Adrenal gland (tissue), 12 donors: ENCODE results near the gene MKKS. TPM values are rescaled to one million over a fixed set of nuclear protein-coding genes. Genes with fewer than 3 reads are reported as not detected.

Experiments
- DNase-seq, 7 donors: peaks; one replicate each; pipeline ENCODE4 v3.0.0-alpha.2; 2019 to 2020
- H3K27ac ChIP-seq, 5 donors: fragments of 200-600 bp; sonication (generic) in 4 of 5; 1 replicate in 3 of 5; 2 replicates in 2 of 5; pipeline versions ENCODE4 v1.5.1 to v1.8.0; 2016 to 2020; ENCODE audit warnings: mild to moderate bottlenecking in 1 of 5
- H3K27me3 ChIP-seq: fragments of 200-600 bp; 2 replicates; pipeline ENCODE4 v1.8.0; 2021
- H3K36me3 ChIP-seq, 2 donors: fragments of 200-600 bp; replicated peaks in 1 of 2; 1 replicate in 1 of 2; 2 replicates in 1 of 2; pipeline versions ENCODE4 v1.5.1 to v1.8.0; 2018 to 2022
- H3K4me1 ChIP-seq, 2 donors: fragments of 200-600 bp; replicated peaks in 1 of 2; 1 replicate in 1 of 2; 2 replicates in 1 of 2; pipeline versions ENCODE4 v1.5.1 to v1.8.0; 2018 to 2021
- H3K4me3 ChIP-seq, 4 donors: fragments of 200-600 bp; sonication (generic) in 3 of 4; one replicate each; pipeline ENCODE4 v1.5.1; 2016 to 2018
- H3K9me3 ChIP-seq, 3 donors: fragments of 200-600 bp; sonication (generic) in 1 of 3; replicated peaks in 1 of 3; 1 replicate in 2 of 3; 2 replicates in 1 of 3; pipeline versions ENCODE4 v1.5.1 to v1.8.0; 2016 to 2021
- POLR2A ChIP-seq, 2 donors: fragments of 450-650 bp; IDR thresholded peaks; one replicate each; pipeline ENCODE4 v1.6.1; 2017; ENCODE audit warnings: antibody characterized with exemption in 2 of 2, mild to moderate bottlenecking in 2 of 2, moderate library complexity in 1 of 2
- WGBS, 4 donors: extraction: QIAGEN DNeasy Blood & Tissue Kit in 2 of 4; methylation state at CpG; one replicate each; pipeline versions ENCODE4 v1.1.5 to v1.1.7; 2013 to 2017; 5-methylcytosine and 5-hydroxymethylcytosine counted together
- intact Hi-C, 2 donors: fragments of 100-400 bp; cut with DNase I; formaldehyde crosslinking; loops; one replicate each; pipeline versions ENCODE4 v1.14.1 to v1.15.0; 2022 to 2023
- polyA plus RNA-seq, 3 donors: library from polyadenylated mRNA; stranded (reverse); fragments of 200-250 nt in 2 of 3; fragments of 350-450 nt in 1 of 3; fragmentation: Illumina TruSeq in 1 of 3; extraction: RNeasy Lipid Tissue Mini Kit (QIAGEN cat#74804) in 1 of 3; gene quantifications; one replicate each; pipeline ENCODE4 v1.2.3, GENCODE V29; 2013 to 2014
- total RNA-seq, 9 donors: library from RNA; depleted of rRNA in 4 of 9; stranded (reverse); fragments of >200 nt in 4 of 9; fragments of 120-200 nt in 1 of 9; fragmentation: NEBNext Ultra II Directional in 1 of 9; extraction: Animal tissue kit (Norgen Biotek cat#: 25700) in 1 of 9; gene quantifications; one replicate each; pipeline versions ENCODE4 v1.1.0 to v1.2.4, GENCODE V29; 2013 to 2023
- TF ChIP-seq, protein P1 (sequence below), 6 experiments: fragments of 450-650 bp in 4 of 6; fragments of 200-600 bp in 2 of 6; sonication (generic) in 1 of 6; IDR thresholded peaks; 1 replicate in 5 of 6; 2 replicates in 1 of 6; pipeline versions ENCODE4 v1.5.1 to v1.8.0; 2016 to 2021; ENCODE audit warnings: antibody characterized with exemption in 6 of 6, mild to moderate bottlenecking in 2 of 6, moderate library complexity in 1 of 6
- donor health status: healthy with polysubstance abuse.
- donor health status: Bipolar disorder and iron deficiency.
- donor health status: DM: yes; HTN: yes; CAD: no.
- donor health status: DM: no; HTN: no; CAD: no.
- donor health status: DM: no; HTN: no; CAD: no.
- donor health status: DM: yes; HTN: yes; CAD: no.

MKKS gene
- total and polyA plus RNA-seq, 12 donors, result 6.1 to 29.1 (median 15.6) TPM

DNA sequence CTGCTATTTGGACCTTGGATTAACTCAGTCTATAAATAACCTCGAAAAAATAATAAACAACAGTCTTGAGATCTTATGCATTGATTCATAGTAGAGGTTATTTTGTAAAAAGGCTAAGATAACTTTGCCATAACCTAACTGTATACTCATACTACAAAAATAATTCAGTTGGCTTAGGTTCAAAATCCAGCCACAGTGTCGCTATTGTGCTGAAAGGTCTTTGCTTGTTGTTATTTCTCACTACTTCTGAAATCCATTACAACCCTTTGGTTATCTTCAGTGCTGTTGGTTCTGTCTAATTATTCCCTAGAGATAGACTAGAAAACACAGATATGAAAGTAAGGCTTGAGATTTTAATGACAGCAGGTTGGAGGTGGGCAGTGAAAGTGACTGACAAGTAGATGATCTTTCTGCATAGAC is 74.4 kb downstream of the MKKS start:
- TF ChIP-seq, protein P1, sequence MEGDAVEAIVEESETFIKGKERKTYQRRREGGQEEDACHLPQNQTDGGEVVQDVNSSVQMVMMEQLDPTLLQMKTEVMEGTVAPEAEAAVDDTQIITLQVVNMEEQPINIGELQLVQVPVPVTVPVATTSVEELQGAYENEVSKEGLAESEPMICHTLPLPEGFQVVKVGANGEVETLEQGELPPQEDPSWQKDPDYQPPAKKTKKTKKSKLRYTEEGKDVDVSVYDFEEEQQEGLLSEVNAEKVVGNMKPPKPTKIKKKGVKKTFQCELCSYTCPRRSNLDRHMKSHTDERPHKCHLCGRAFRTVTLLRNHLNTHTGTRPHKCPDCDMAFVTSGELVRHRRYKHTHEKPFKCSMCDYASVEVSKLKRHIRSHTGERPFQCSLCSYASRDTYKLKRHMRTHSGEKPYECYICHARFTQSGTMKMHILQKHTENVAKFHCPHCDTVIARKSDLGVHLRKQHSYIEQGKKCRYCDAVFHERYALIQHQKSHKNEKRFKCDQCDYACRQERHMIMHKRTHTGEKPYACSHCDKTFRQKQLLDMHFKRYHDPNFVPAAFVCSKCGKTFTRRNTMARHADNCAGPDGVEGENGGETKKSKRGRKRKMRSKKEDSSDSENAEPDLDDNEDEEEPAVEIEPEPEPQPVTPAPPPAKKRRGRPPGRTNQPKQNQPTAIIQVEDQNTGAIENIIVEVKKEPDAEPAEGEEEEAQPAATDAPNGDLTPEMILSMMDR (IDR thresholded peaks at IDR 0.05), result no peak
- TF ChIP-seq POLR2A (IDR thresholded peaks at IDR 0.05), result no peak
- 41 to 61% (median 50%) methylated on average over 2 of the region's 2 CpGs for whole genome bisulfite sequencing, 4 donors
- Histone ChIP-seq H3K27me3 (no peaks in the 10 kb centered on the region), H3K9me3 (no peaks in the 10 kb centered on the region), H3K27ac (no peak overlapping the region), H3K4me3 (no peak overlapping the region), H3K4me1 (no peaks in the 10 kb centered on the region), H3K36me3 (no peaks in the 10 kb centered on the region)
- intact Hi-C loops, result no loop called here
- no peak for DNase-seq

DNA sequence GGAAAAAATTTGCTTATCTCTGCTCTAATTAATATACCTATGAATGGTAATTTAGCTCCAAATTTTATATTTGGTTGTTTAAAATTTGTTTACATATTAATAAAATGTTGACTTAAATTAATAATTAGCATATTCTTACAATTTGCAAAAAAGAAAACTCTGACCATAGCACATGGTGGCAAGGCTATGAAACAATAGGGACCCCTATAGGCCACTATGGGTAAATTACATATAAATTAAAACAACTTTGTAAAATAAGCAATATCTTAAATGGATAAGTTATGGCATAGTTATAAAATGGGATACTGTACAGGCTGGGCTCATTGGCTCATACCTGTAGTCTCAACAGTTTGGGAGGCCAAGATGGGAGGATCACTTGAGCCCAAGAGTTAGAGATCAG is 76.0 kb downstream of the MKKS start:
- no peak overlapping the region for H3K27ac ChIP-seq

DNA sequence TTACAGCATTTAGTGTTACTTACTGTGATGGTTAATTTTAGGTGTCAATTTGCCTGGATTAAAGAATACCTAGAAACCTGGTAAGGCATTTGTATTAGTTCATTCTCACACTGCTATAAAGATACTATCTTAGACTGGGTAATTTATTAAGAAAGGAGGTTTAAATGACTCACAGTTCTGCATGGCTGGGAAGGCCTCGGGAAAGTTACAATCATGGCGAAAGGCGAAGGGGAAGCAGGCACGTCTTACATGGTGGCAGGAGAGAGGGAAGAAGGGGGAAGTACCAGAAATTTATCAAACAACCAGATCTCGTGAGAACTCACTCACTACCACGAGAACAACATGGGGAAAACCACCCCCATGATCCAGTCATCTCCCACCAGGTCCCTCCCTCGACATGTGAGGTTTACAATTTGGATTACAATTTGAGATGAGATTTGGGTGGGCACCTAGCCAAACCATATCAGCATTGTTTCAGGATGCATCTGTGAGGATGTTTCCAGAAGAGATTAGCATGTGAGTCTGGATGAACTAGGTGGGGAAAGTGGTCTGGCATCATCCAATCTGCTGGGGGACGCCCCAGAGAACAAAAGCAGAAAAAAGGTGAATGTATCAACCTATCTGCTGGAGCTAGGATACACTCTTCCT is 76.8 kb downstream of the MKKS start:
- Histone ChIP-seq H3K9me3 (no peaks in the 10 kb centered on the region), H3K27me3 (no peaks in the 10 kb centered on the region), H3K4me1 (peaks cover 0 to 13% of the 10 kb centered on the region in 2 donors), H3K36me3 (no peaks in the 10 kb centered on the region), H3K4me3 (no peak overlapping the region), H3K27ac (no peak overlapping the region)
- WGBS, 4 donors, result 82 to 85% (median 83%) methylated on average over 8 of the region's 8 CpGs
- intact Hi-C loops, result no loop called here
- no peak for DNase-seq
- no peak for TF ChIP-seq POLR2A (IDR thresholded peaks at IDR 0.05)
- TF ChIP-seq, protein P1 (IDR thresholded peaks at IDR 0.05), result no peak

More for the DNA sequence above, 76.0 kb downstream of the MKKS start:
- no peaks in the 10 kb centered on the region for H3K27me3 ChIP-seq
- intact Hi-C loops, result no loop called here
- TF ChIP-seq POLR2A (IDR thresholded peaks at IDR 0.05), result no peak
- TF ChIP-seq, protein P1 (IDR thresholded peaks at IDR 0.05), result peak; percentile 28 to 47 (median 34)
- no peaks in the 10 kb centered on the region for H3K9me3 ChIP-seq
- no peaks in the 10 kb centered on the region for H3K36me3 ChIP-seq
- no peak for DNase-seq
- peaks cover 0 to 11% of the 10 kb centered on the region in 2 donors for H3K4me1 ChIP-seq
- no peak overlapping the region for H3K4me3 ChIP-seq

DNA sequence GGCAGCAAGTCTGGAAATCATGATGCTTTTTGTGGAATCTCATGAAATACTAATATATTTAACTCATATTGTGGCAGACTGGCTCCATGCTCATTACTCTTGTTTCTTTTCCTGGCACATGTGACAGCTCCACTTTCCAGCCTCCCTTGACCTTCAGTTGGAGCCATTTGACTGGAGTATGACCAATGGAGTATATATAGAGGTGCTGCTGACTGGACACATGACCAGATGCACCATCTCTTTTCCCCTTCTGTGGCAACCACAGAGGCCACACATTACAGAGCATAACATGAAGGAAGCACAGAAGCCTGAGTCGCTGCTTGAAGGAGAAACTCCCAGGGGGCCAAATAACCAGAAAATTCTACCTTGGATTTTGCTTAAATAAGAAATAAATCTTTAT is 77.4 kb downstream of the MKKS start:
- Histone ChIP-seq H3K4me3 (no peak overlapping the region), H3K27ac (no peak overlapping the region), H3K9me3 (no peaks in the 10 kb centered on the region), H3K27me3 (no peaks in the 10 kb centered on the region), H3K4me1 (peaks cover 0 to 13% of the 10 kb centered on the region in 2 donors), H3K36me3 (no peaks in the 10 kb centered on the region)
- TF ChIP-seq, protein P1 (IDR thresholded peaks at IDR 0.05), result no peak
- TF ChIP-seq POLR2A (IDR thresholded peaks at IDR 0.05), result no peak
- DNase-seq, result no peak
- 98 to 100% (median 100%) methylated on average over 1 of the region's 1 CpG for WGBS, 4 donors
- intact Hi-C loops, result no loop called here
